Stimulated activated CD8-positive, alpha-beta memory T cell treated with anti-CD3 and anti-CD28 coated beads, Interleukin-7, amount 100 ng/mL, for 4 hours (primary cell): ENCODE results near the gene GABARAPL1.
A peak's percentile ranks its signal among the peaks of the same experiment; 100 is the strongest.
"Not testable (repeated sequence)": the region's sequence is repeated elsewhere in the genome, so short reads cannot be mapped to it uniquely, and the experiment has no call there.

Experiments used
- DNase-seq, 2 donors: peaks; one replicate each; pipeline ENCODE4 v3.0.0-alpha.2; 2020; ENCODE audit warnings: low read depth in 2 of 2

Gene GABARAPL1

GRCh38 chr12:10212739-10213131, at the start of gene GABARAPL1:
Gene GABARAPL1, plus strand, starts transcription at chr12:10212877. Its CDS starts 253 bp downstream, at chr12:10213130.
- peak; percentile 46 to 78 for DNase-seq

GRCh38 chr12:10163084-10163483, 49.6 kb upstream of the GABARAPL1 start:
- no peak for DNase-seq

GRCh38 chr12:10165421-10165820, 47.3 kb upstream of the GABARAPL1 start:
- no peak for DNase-seq

- DNase-seq = no peak
These were observed 45.1 kb upstream of the GABARAPL1 start for GRCh38 chr12:10167599-10167998.

- DNase-seq = no peak
These were observed 43.6 kb upstream of the GABARAPL1 start for GRCh38 chr12:10169104-10169503.

GRCh38 chr12:10170216-10170615, 42.5 kb upstream of the GABARAPL1 start:
- no peak for DNase-seq

GRCh38 chr12:10171973-10172728, 40.5 kb upstream of the GABARAPL1 start, which contains the start of gene OLR1:
Gene OLR1, minus strand, starts transcription at chr12:10172132. Its CDS starts 55 bp downstream, at chr12:10172077.
- no peak for DNase-seq

GRCh38 chr12:10174986-10175614, 37.6 kb upstream of the GABARAPL1 start:
- no peak for DNase-seq

- DNase-seq = no peak
These were observed 36.6 kb upstream of the GABARAPL1 start for GRCh38 chr12:10175846-10176636.

GRCh38 chr12:10178821-10179220, 33.9 kb upstream of the GABARAPL1 start, which contains the start of gene TMEM52B:
Gene TMEM52B, plus strand, starts transcription at chr12:10179032. Its CDS starts 543 bp downstream, at chr12:10179575.
- no peak for DNase-seq

- DNase-seq = no peak
These were observed 32.9 kb upstream of the GABARAPL1 start for GRCh38 chr12:10179776-10180181.

GRCh38 chr12:10182354-10183049, 30.2 kb upstream of the GABARAPL1 start:
- no peak for DNase-seq

- no peak for DNase-seq
These were observed 28.3 kb upstream of the GABARAPL1 start for GRCh38 chr12:10184261-10184843.

- no peak for DNase-seq
These were observed 26.4 kb upstream of the GABARAPL1 start for GRCh38 chr12:10186299-10186698.

GRCh38 chr12:10186958-10187357, 25.7 kb upstream of the GABARAPL1 start:
- not testable (repeated sequence) for DNase-seq

- DNase-seq = no peak
These were observed 23.0 kb upstream of the GABARAPL1 start for GRCh38 chr12:10189653-10190052.

- DNase-seq = peak; percentile 15 to 24
These were observed 21.9 kb upstream of the GABARAPL1 start for GRCh38 chr12:10190558-10191388.

- DNase-seq = no peak
These were observed 20.8 kb upstream of the GABARAPL1 start for GRCh38 chr12:10191865-10192264.

- DNase-seq = no peak
These were observed 18.5 kb upstream of the GABARAPL1 start for GRCh38 chr12:10194160-10194670.

- DNase-seq = no peak
These were observed 16.5 kb upstream of the GABARAPL1 start for GRCh38 chr12:10196210-10196609.
